WTC11 (cell line): Measurements from ENCODE around the gene ZNRF1. TPM values are rescaled to one million over a fixed set of nuclear protein-coding genes. Genes with fewer than 3 reads are reported as not detected.

Experiments used
- ATAC-seq: fragments of 200-7000 bp; cut with Tn5 transposase; 2 replicates; pipeline ENCODE4 v1.10.0; 2021; ENCODE audit warnings: mild to moderate bottlenecking, moderate library complexity
- CTCF ChIA-PET: fragments of 300-600 bp; sonication (Branson Sonifier 250); formaldehyde crosslinking; loops from one replicate; lab custom pipeline; 2021; ENCODE audit warnings: antibody characterized with exemption; lab: Charles Lee
- POLR2A ChIA-PET: fragments of 350-600 bp; sonication (Branson Sonifier 250); formaldehyde crosslinking; loops from one replicate; lab custom pipeline; 2021; ENCODE audit warnings: antibody characterized with exemption; lab: Charles Lee
- DNase-seq: peaks from one replicate; pipeline ENCODE4 v3.0.0; 2021; ENCODE audit warnings: low spot score
- H3K27ac Mint-ChIP-seq: 2 replicates; pipeline ENCODE4 v1.8.0; 2021; ENCODE audit warnings: mixed read lengths
- H3K27me3 Mint-ChIP-seq: 2 replicates; pipeline ENCODE4 v1.8.0; 2021; ENCODE audit warnings: low read depth, mild to moderate bottlenecking, moderate library complexity, mixed read lengths
- H3K36me3 Mint-ChIP-seq: 2 replicates; pipeline ENCODE4 v1.8.0; 2021; ENCODE audit warnings: mixed read lengths
- H3K4me1 Mint-ChIP-seq: 2 replicates; pipeline ENCODE4 v1.8.0; 2022; ENCODE audit warnings: mixed read lengths
- H3K4me3 Mint-ChIP-seq: 2 replicates; pipeline ENCODE4 v1.8.0; 2021; ENCODE audit warnings: mild to moderate bottlenecking, moderate library complexity, mixed read lengths
- H3K9me3 Mint-ChIP-seq: 2 replicates; pipeline ENCODE4 v1.8.0; 2021; ENCODE audit warnings: mixed read lengths
- AR ChIP-seq: fragments of 250-450 bp; sonication (Bioruptor Pico); IDR thresholded peaks from 2 replicates; pipeline ENCODE4 v1.9.0; 2021; ENCODE audit warnings: mild to moderate bottlenecking
- E2F4 ChIP-seq: sonication (generic); formaldehyde crosslinking; IDR thresholded peaks from 2 replicates; pipeline ENCODE4 v1.8.1; 2022; ENCODE audit warnings: low read depth, mild to moderate bottlenecking, moderate library complexity, missing genetic modification reagents, borderline replicate concordance
- ELF4 ChIP-seq: sonication (generic); formaldehyde crosslinking; IDR thresholded peaks from 2 replicates; pipeline ENCODE4 v1.8.1; 2022; ENCODE audit warnings: low read depth, mild to moderate bottlenecking, moderate library complexity, missing genetic modification reagents
- ESRRA ChIP-seq: sonication (generic); formaldehyde crosslinking; IDR thresholded peaks from 2 replicates; pipeline ENCODE4 v1.8.1; 2022; ENCODE audit warnings: mild to moderate bottlenecking, missing genetic modification reagents, borderline replicate concordance
- FOXP1 ChIP-seq: sonication (generic); formaldehyde crosslinking; IDR thresholded peaks from 2 replicates; pipeline ENCODE4 v1.8.0; 2022; ENCODE audit warnings: missing genetic modification reagents, mild to moderate bottlenecking, moderate library complexity, borderline replicate concordance
- GABPB1 ChIP-seq: sonication (generic); formaldehyde crosslinking; IDR thresholded peaks from 2 replicates; pipeline ENCODE4 v1.8.1; 2023; ENCODE audit warnings: mild to moderate bottlenecking, missing genetic modification reagents
- PRRX2 ChIP-seq: fragments of 250-450 bp; sonication (Bioruptor Pico); IDR thresholded peaks from 2 replicates; pipeline ENCODE4 v1.8.0; 2021; ENCODE audit warnings: mild to moderate bottlenecking
- RELA ChIP-seq: sonication (generic); formaldehyde crosslinking; IDR thresholded peaks from 2 replicates; pipeline ENCODE4 v1.8.1; 2022; ENCODE audit warnings: missing genetic modification reagents, mild to moderate bottlenecking, borderline replicate concordance
- SP1 ChIP-seq: sonication (generic); formaldehyde crosslinking; conservative IDR thresholded peaks from 2 replicates; pipeline ENCODE4 v1.8.1; 2022; ENCODE audit warnings: missing genetic modification reagents
- STAT6 ChIP-seq: sonication (generic); formaldehyde crosslinking; conservative IDR thresholded peaks from 2 replicates; pipeline ENCODE4 v1.8.1; 2023; ENCODE audit warnings: mild to moderate bottlenecking, low read depth, missing genetic modification reagents, moderate library complexity
- TEAD4 ChIP-seq: sonication (generic); formaldehyde crosslinking; IDR thresholded peaks from 2 replicates; pipeline ENCODE4 v1.8.0; 2022; ENCODE audit warnings: mild to moderate bottlenecking, missing genetic modification reagents
- ZNF425 ChIP-seq: fragments of 250-450 bp; sonication (Bioruptor Pico); conservative IDR thresholded peaks from 2 replicates; pipeline ENCODE4 v1.9.0; 2021; ENCODE audit warnings: mild to moderate bottlenecking
- total RNA-seq: library from RNA; stranded (reverse); gene quantifications from 3 replicates; pipeline ENCODE4 v1.2.3, GENCODE V29; 2021

Gene ZNRF1
- total RNA-seq, 1 experiment from 2014 or later: 47.6 TPM

GRCh38 chr16:75103994-75104393 is 105.2 kb downstream of the ZNRF1 start:
- ChIA-PET CTCF (no interaction called here), POLR2A (no interaction called here)
- no peak for TF ChIP-seq TEAD4 (CRISPR knock-in tag)
- TF ChIP-seq ESRRA: no peak
- H3K27me3 Mint-ChIP-seq: no peaks in the 10 kb centered on the region
- DNase-seq: no peak
- H3K4me3 Mint-ChIP-seq: no peak overlapping the region
- peaks cover 28% of the 10 kb centered on the region for H3K4me1 Mint-ChIP-seq
- H3K27ac Mint-ChIP-seq: no peak overlapping the region
- H3K9me3 Mint-ChIP-seq: peaks cover 6% of the 10 kb centered on the region
- peaks cover 9% of the 10 kb centered on the region for H3K36me3 Mint-ChIP-seq
- ATAC-seq: no peak

- peaks cover 6% of the 10 kb centered on the region for H3K9me3 Mint-ChIP-seq
- H3K4me3 Mint-ChIP-seq: no peak overlapping the region
- H3K27me3 Mint-ChIP-seq: no peaks in the 10 kb centered on the region
- H3K27ac Mint-ChIP-seq: 0 out of 2 replicates have a peak overlapping the region, but pooled peaks have one; percentile 70
- peaks cover 9% of the 10 kb centered on the region for H3K36me3 Mint-ChIP-seq
- no peak for ATAC-seq
- peaks cover 28% of the 10 kb centered on the region for H3K4me1 Mint-ChIP-seq
- CTCF ChIA-PET: interaction anchor here (1.0 to 1.5 kb wide), 3 partner anchors 8 to 242 kb away, joined by 3 to 5 read pairs (median 4); partner anchors contain the start of gene ZNRF1
- DNase-seq: no peak
- TF ChIP-seq GABPB1 (CRISPR knock-in tag) (no peak), STAT6 (CRISPR knock-in tag) (no peak), TEAD4 (CRISPR knock-in tag) (no peak), PRRX2 (no peak), ZNF425 (CRISPR knock-in tag) (no peak), AR (CRISPR knock-in tag) (no peak), E2F4 (no peak), RELA (CRISPR knock-in tag) (no peak), SP1 (CRISPR knock-in tag) (no peak), FOXP1 (CRISPR knock-in tag) (no peak), ELF4 (CRISPR knock-in tag) (no peak)
- POLR2A ChIA-PET: no interaction called here
These were observed 106.0 kb downstream of the ZNRF1 start for GRCh38 chr16:75104836-75105235.
